ENCODE results near the gene CEP192. TPM values are rescaled to one million over a fixed set of nuclear protein-coding genes. Genes with fewer than 3 reads are reported as not detected.

The CEP192 gene
- total RNA-seq, 2 donors from 2014 or later: 26.4 to 35.6 TPM

DNA sequence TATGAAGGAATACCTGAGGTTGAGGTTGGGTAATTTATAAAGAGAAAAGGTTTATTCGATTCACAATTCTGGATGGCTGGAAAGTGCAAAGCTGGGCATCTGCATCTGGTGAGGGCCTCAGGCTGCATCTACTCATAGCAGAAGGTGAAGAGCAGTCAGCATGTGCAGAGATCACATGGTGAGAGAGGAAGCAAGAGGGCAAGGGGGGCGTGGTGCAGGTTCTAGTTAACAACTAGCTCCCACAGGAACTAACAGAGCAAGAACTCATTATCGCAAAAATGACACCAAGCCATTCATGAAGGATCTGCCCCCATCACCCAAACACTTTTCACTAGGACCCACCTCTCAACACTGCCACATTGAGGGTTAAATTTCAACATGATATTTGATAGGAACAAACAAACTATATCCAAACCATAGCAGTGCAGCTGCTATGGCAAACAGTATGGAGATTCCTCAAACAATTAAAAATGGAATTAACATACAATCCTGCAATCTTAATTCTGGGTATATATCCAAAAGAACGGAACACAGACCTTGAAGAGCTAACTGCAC lies 154.6 kb downstream of the CEP192 start:
- DNase-seq: no peak
- Mint-ChIP-seq H3K27me3 (ENCODE audit: insufficient read depth) (peaks cover 8% of the 10 kb centered on the region), H3K36me3 (ENCODE audit: low read depth) (no peaks in the 10 kb centered on the region), H3K4me3 (no peak overlapping the region), H3K4me1 (no peaks in the 10 kb centered on the region), H3K27ac (no peak overlapping the region), H3K9me3 (peaks cover 19% of the 10 kb centered on the region)
- Histone ChIP-seq H3K27ac (ENCODE audit: low read depth, low read length) (no peak overlapping the region), H3K4me1 (ENCODE audit: control insufficient read depth, insufficient read depth, low read length) (no peaks in the 10 kb centered on the region), H3K9me3 (ENCODE audit: control insufficient read depth, low read length) (peaks cover 10% of the 10 kb centered on the region), H3K9ac (ENCODE audit: extremely low read depth, low read length, poor library complexity, severe bottlenecking) (no peak overlapping the region), H3K36me3 (ENCODE audit: control insufficient read depth, insufficient read depth, low read length) (no peaks in the 10 kb centered on the region), H3K4me3 (ENCODE audit: low read length) (no peak overlapping the region), H3K27me3 (ENCODE audit: control insufficient read depth, insufficient read depth, low read length, poor library complexity, severe bottlenecking) (no peaks in the 10 kb centered on the region)
- TF ChIP-seq, protein P1, sequence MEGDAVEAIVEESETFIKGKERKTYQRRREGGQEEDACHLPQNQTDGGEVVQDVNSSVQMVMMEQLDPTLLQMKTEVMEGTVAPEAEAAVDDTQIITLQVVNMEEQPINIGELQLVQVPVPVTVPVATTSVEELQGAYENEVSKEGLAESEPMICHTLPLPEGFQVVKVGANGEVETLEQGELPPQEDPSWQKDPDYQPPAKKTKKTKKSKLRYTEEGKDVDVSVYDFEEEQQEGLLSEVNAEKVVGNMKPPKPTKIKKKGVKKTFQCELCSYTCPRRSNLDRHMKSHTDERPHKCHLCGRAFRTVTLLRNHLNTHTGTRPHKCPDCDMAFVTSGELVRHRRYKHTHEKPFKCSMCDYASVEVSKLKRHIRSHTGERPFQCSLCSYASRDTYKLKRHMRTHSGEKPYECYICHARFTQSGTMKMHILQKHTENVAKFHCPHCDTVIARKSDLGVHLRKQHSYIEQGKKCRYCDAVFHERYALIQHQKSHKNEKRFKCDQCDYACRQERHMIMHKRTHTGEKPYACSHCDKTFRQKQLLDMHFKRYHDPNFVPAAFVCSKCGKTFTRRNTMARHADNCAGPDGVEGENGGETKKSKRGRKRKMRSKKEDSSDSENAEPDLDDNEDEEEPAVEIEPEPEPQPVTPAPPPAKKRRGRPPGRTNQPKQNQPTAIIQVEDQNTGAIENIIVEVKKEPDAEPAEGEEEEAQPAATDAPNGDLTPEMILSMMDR (conservative IDR thresholded peaks at IDR 0.05): no peak
- 95 to 97% methylated on average over 4 of the region's 4 CpGs for WGBS, 2 experiments (ENCODE audit: insufficient coverage in 1 of 2, insufficient read length in 1 of 2)

DNA sequence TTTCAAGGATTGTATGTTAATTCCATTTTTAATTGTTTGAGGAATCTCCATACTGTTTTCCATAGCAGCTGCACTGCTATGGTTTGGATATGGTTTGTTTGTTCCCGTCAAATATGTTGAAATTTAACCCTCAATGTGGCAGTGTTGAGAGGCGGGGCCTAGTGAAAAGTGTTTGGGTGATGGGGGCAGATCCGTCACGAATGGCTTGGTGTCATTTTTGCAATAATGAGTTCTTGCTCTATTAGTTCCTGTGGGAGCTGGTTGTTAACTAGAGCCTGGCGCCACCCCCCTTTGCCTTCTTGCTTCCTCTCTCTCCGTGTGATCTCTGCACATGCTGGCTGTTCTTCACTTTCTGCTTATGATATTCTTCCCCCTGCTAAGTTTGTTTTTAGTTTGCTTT lies 156.0 kb downstream of the CEP192 start:
- Mint-ChIP-seq H3K4me1 (no peaks in the 10 kb centered on the region), H3K4me3 (no peak overlapping the region), H3K27me3 (ENCODE audit: insufficient read depth) (peaks cover 10% of the 10 kb centered on the region), H3K36me3 (ENCODE audit: low read depth) (no peaks in the 10 kb centered on the region), H3K9me3 (peaks cover 19% of the 10 kb centered on the region), H3K27ac (no peak overlapping the region)
- 75 to 94% methylated on average over 4 to 6 of the region's 6 CpGs for WGBS, 2 experiments (ENCODE audit: insufficient coverage in 1 of 2, insufficient read length in 1 of 2)
- Histone ChIP-seq H3K9me3 (ENCODE audit: control insufficient read depth, low read length) (peaks cover 10% of the 10 kb centered on the region), H3K9ac (ENCODE audit: extremely low read depth, low read length, poor library complexity, severe bottlenecking) (no peak overlapping the region), H3K36me3 (ENCODE audit: control insufficient read depth, insufficient read depth, low read length) (no peaks in the 10 kb centered on the region), H3K27me3 (ENCODE audit: control insufficient read depth, insufficient read depth, low read length, poor library complexity, severe bottlenecking) (no peaks in the 10 kb centered on the region), H3K4me1 (ENCODE audit: control insufficient read depth, insufficient read depth, low read length) (no peaks in the 10 kb centered on the region), H3K4me3 (ENCODE audit: low read length) (no peak overlapping the region), H3K27ac (ENCODE audit: low read depth, low read length) (no peak overlapping the region)
- TF ChIP-seq, protein P1 (conservative IDR thresholded peaks at IDR 0.05): no peak
- no peak for DNase-seq

- H3K27ac ChIP-seq (ENCODE audit: low read depth, low read length): no peak overlapping the region
- WGBS, 2 experiments (ENCODE audit: insufficient coverage in 1 of 2, insufficient read length in 1 of 2): 91 to 93% methylated on average over 5 of the region's 5 CpGs
These were observed 160.5 kb downstream of the CEP192 start for GRCh38 chr18:13151656-13152055.

More at GRCh38 chr18:13151656-13152055, 160.5 kb downstream of the CEP192 start:
- H3K4me1 Mint-ChIP-seq: no peaks in the 10 kb centered on the region
- Histone ChIP-seq H3K4me1 (ENCODE audit: control insufficient read depth, insufficient read depth, low read length) (no peaks in the 10 kb centered on the region), H3K4me3 (ENCODE audit: low read length) (no peak overlapping the region), H3K9me3 (ENCODE audit: control insufficient read depth, low read length) (peaks cover 18% of the 10 kb centered on the region), H3K9ac (ENCODE audit: extremely low read depth, low read length, poor library complexity, severe bottlenecking) (no peak overlapping the region), H3K36me3 (ENCODE audit: control insufficient read depth, insufficient read depth, low read length) (no peaks in the 10 kb centered on the region), H3K27me3 (ENCODE audit: control insufficient read depth, insufficient read depth, low read length, poor library complexity, severe bottlenecking) (no peaks in the 10 kb centered on the region)
- H3K4me3 Mint-ChIP-seq: no peak overlapping the region
- no peaks in the 10 kb centered on the region for H3K36me3 Mint-ChIP-seq (ENCODE audit: low read depth)
- H3K9me3 Mint-ChIP-seq: peaks cover 2% of the 10 kb centered on the region
- peaks cover 13% of the 10 kb centered on the region for H3K27me3 Mint-ChIP-seq (ENCODE audit: insufficient read depth)
- TF ChIP-seq, protein P1 (conservative IDR thresholded peaks at IDR 0.05): no peak
- DNase-seq: no peak
- H3K27ac Mint-ChIP-seq: no peak overlapping the region

Measured in endodermal cell (in vitro differentiated cells).